Kidney epithelial cell (primary cell): Measurements from ENCODE around the gene CLEC11A. TPM values are rescaled to one million over a fixed set of nuclear protein-coding genes. Genes with fewer than 3 reads are reported as not detected.

Experiments used
- DNase-seq: peaks from one replicate; pipeline ENCODE4 v3.0.0-alpha.2; 2010; ENCODE audit warnings: low read depth
- H3K27me3 ChIP-seq: 2 replicates; pipeline ENCODE4 v1.6.0; 2011; ENCODE audit warnings: low read length; ENCODE audit not compliant: control insufficient read depth, insufficient read depth
- H3K36me3 ChIP-seq: 2 replicates; pipeline ENCODE4 v1.5.1; 2011; ENCODE audit warnings: low read length; ENCODE audit not compliant: control insufficient read depth, insufficient read depth
- H3K4me3 ChIP-seq: 2 replicates; pipeline ENCODE4 v1.5.1; 2011; ENCODE audit warnings: low read depth, mild to moderate bottlenecking, control low read depth, low read length
- CTCF ChIP-seq: IDR thresholded peaks from 2 replicates; pipeline ENCODE4 v1.5.1; 2011; ENCODE audit warnings: mild to moderate bottlenecking, moderate library complexity, low read length, control low read depth, inconsistent platforms; ENCODE audit not compliant: insufficient read depth, poor library complexity, severe bottlenecking
- total RNA-seq: library from RNA; depleted of rRNA; stranded (reverse); fragments of >200 nt; gene quantifications from 2 replicates; pipeline ENCODE4 v1.2.3, GENCODE V29; 2015

CLEC11A gene
- total RNA-seq: 6.0 and 12.4 TPM in 2 replicates

DNA sequence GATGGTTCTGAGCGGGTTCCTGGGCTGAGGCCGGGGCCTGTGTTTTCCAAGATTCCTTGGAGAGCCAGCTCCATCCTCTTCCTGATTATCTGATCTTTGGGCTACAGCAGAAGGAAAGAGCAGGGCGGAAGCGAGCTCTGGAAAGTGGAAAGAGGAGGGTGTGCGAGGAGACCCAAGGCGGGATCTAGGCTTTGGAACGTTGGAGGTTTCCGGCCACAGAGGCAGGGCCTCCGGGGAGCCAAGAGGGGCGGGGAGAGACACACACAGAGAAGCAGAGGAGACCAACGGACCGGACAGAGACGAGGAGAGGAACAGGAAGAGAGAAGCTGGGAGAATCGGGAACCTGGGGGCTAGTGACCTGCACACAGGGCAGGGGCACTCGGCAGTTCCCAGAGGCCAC lies at the start of gene CLEC11A:
TSS of gene CLEC11A (plus strand) at position 296 of the 400 bp plus-strand sequence. CDS start 162 bp downstream, outside the sequence.
- Histone ChIP-seq H3K36me3 (no peaks in the 10 kb centered on the region), H3K27me3 (peaks cover 16% of the 10 kb centered on the region), H3K4me3 (peak within 1 kb of the TSS; percentile 59)
- DNase-seq: no peak
- TF ChIP-seq CTCF: no peak

GRCh38 chr19:50676625-50677197 lies 46.5 kb upstream of the CLEC11A start:
- no peak for DNase-seq
- H3K4me3 ChIP-seq: no peak overlapping the region
- no peak for TF ChIP-seq CTCF
- H3K36me3 ChIP-seq: no peaks in the 10 kb centered on the region
- peaks cover 3% of the 10 kb centered on the region for H3K27me3 ChIP-seq

- TF ChIP-seq CTCF: no peak
- Histone ChIP-seq H3K36me3 (no peaks in the 10 kb centered on the region), H3K27me3 (peaks cover 3% of the 10 kb centered on the region), H3K4me3 (no peak overlapping the region)
- DNase-seq: no peak
Measured at GRCh38 chr19:50677636-50678035, 45.5 kb upstream of the CLEC11A start.

DNA sequence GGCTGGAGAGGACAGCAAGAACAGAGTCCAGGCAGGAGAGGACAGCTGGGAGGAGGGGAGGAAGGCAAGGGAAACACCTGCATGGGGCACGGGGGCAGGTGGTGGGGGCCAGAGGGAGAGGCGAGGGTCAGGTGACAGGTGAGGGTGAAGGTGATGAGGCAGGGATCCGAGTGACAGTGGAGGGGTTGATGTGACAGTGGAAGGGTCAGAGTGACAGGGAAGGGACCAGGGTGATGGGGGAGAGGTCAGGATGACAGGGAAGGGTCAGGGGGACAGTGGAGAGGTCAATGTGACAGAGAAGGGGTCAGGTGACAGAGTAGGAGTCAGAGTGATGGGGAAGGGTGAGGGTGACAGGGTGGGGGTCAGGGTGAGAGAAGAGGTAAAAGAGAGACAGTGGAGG lies 44.8 kb upstream of the CLEC11A start:
- H3K4me3 ChIP-seq: no peak overlapping the region
- DNase-seq: no peak
- TF ChIP-seq CTCF: no peak
- no peaks in the 10 kb centered on the region for H3K36me3 ChIP-seq
- no peaks in the 10 kb centered on the region for H3K27me3 ChIP-seq

DNA sequence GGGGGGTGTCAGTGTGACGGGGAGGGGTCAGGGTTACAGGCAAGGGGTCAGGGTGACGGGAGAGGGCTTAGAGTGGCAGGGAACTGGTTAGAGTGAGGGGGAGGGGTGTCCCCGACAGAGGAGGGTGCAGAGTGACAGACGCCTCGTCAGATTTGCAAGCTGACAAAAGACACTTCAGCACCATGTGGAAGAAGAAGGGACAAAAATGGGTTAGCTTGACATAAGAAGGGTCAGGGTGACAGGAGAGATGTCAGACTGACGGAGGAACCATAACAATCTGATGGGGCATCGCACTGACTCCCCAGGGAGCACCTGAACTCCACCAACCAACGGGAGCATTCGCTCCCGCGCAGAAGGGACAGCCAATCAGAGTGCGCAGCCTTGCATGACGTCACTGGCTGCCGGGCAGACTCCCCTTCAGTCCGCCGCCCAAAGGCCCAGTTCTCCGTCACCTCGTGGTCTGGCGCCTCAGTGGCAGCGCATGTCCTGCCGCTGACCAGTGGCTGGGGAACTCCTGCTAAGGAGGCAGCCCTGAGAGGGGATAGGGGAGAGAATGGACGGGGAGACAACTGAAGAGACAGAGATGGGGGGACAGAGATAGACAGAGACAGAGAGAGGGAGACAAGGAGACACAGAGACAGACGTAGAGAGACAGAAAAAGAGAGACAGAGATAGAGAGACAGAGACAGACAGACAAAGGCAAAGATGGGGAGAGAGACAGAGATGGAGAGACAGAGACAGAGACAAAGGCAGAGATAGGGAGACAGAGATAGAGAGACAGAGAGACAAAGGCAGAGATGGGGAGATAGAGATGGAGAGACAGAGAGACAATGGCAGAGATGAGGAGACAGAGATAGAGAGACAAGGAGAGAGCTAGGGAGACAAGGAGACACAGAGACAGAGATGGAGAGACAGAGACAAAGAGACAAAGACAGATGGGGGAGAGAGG lies 43.7 kb upstream of the CLEC11A start:
- no peaks in the 10 kb centered on the region for H3K27me3 ChIP-seq
- no peak for TF ChIP-seq CTCF
- no peaks in the 10 kb centered on the region for H3K36me3 ChIP-seq
- DNase-seq: no peak
- H3K4me3 ChIP-seq: no peak overlapping the region
